ENCODE measurements around the gene TRERF1. TPM values are rescaled to one million over a fixed set of nuclear protein-coding genes. Genes with fewer than 3 reads are reported as not detected.

Gene TRERF1
- total and polyA plus RNA-seq, 2 of the 8 experiments (the other 6 are each of a cell fraction or from before 2014, with no cell fraction given), result 10.8 to 21.5 TPM

- H3K9ac ChIP-seq (replicated peaks in 1 of 4; ENCODE audit: extremely low read depth in 1 of 4, low read depth in 3 of 4, low read length in 3 of 4), result no peak overlapping the region
- H3K56ac ChIP-seq (replicated peaks; ENCODE audit: insufficient read length, low read depth, low read length), result no peak overlapping the region
- H3K4me1 ChIP-seq (replicated peaks in 1 of 4; ENCODE audit: control insufficient read depth in 3 of 4, insufficient read depth in 4 of 4, low read length in 3 of 4), result peaks cover 4 to 17% (median 13%) of the 10 kb centered on the region in 4 experiments; a peak in 5 of 7 replicates
- no peak for FAIRE-seq
- no peak overlapping the region for H2BK5ac ChIP-seq (ENCODE audit: low read depth, low read length)
- H4K8ac ChIP-seq (ENCODE audit: extremely low read depth, insufficient read depth, low read length), result no peak overlapping the region
- no peak overlapping the region for H2AK5ac ChIP-seq (ENCODE audit: low read depth, low read length)
- H3K23me2 ChIP-seq (ENCODE audit: low read depth, low read length), result no peaks in the 10 kb centered on the region
- H4K91ac ChIP-seq (replicated peaks; ENCODE audit: insufficient read length, low read length), result no peak overlapping the region
- no peak overlapping the region for H2BK20ac ChIP-seq (ENCODE audit: low read length)
- no peak overlapping the region for H3K27ac ChIP-seq (ENCODE audit: low read depth, low read length)
- DNase-seq (ENCODE audit: low read depth in 1 of 2, low spot score in 2 of 2), result no peak
- TF ChIP-seq CHD1 (IDR thresholded peaks at IDR 0.05; ENCODE audit: low read depth, low read length) (no peak), USF2 (IDR thresholded peaks at IDR 0.05; ENCODE audit: low read length) (no peak), GTF2F1 (IDR thresholded peaks at IDR 0.05; ENCODE audit: borderline replicate concordance, low read depth, low read length) (no peak), YY1 (IDR thresholded peaks at IDR 0.05; ENCODE audit: low read depth, low read length) (no peak), MAX (IDR thresholded peaks at IDR 0.05) (no peak), SUZ12 (IDR thresholded peaks at IDR 0.05; ENCODE audit: low read length) (no peak), RNF2 (IDR thresholded peaks at IDR 0.05; ENCODE audit: borderline replicate concordance, low read depth, low read length, missing control alignments, poor library complexity, severe bottlenecking) (no peak)
- POLR2A ChIA-PET (ENCODE audit: partially characterized antibody), result interaction anchor here (0.6 to 2.1 kb wide), 3 partner anchors 10 to 55 kb away, joined by 3 to 8 read pairs (median 4); no protein-coding TSS in a partner anchor
- no peak overlapping the region for H3K4me3 ChIP-seq (ENCODE audit: extremely low read depth in 1 of 4, insufficient read depth in 2 of 4, low read depth in 3 of 4, low read length in 4 of 4)
- no peaks in the 10 kb centered on the region for H3K27me3 ChIP-seq (replicated peaks in 1 of 4; ENCODE audit: control insufficient read depth in 3 of 4, extremely low read depth in 1 of 4, insufficient read depth in 3 of 4, low read length in 3 of 4)
- no peak overlapping the region for H2BK120ac ChIP-seq (replicated peaks; ENCODE audit: low read depth, low read length)
- peaks cover 0 to 87% of the 10 kb centered on the region in 2 experiments; a peak in 3 of 4 replicates for H3K79me2 ChIP-seq (ENCODE audit: control insufficient read depth in 1 of 2, insufficient read depth in 2 of 2, low read length in 2 of 2)
- H4K20me1 ChIP-seq (replicated peaks in 1 of 2; ENCODE audit: control insufficient read depth in 1 of 2, insufficient read depth in 2 of 2, low read length in 2 of 2), result peaks cover 0 to 10% of the 10 kb centered on the region in 2 experiments
- no peak overlapping the region for H3K23ac ChIP-seq (ENCODE audit: insufficient read length)
- no peak overlapping the region for H3K14ac ChIP-seq (ENCODE audit: insufficient read length)
- H3K36me3 ChIP-seq (ENCODE audit: control insufficient read depth in 2 of 4, insufficient read depth in 4 of 4, low read length in 3 of 4), result peaks cover 0 to 8% (median 3%) of the 10 kb centered on the region in 4 experiments; a peak in 2 of 8 replicates
- H4K5ac ChIP-seq (ENCODE audit: insufficient read length, low read depth, low read length), result no peak overlapping the region
- CTCF ChIA-PET (ENCODE audit: partially characterized antibody), result interaction anchor here (1.0 to 2.4 kb wide), 8 partner anchors 8 to 37 kb away, joined by 3 to 9 read pairs (median 4); no protein-coding TSS in a partner anchor
- WGBS, 2 experiments (ENCODE audit: extremely low coverage in 1 of 2, insufficient coverage in 1 of 2, insufficient read length in 1 of 2, insufficient replicate concordance in 2 of 2, low coverage in 1 of 2, low lambda C conversion rate in 2 of 2, missing lambda C conversion rate in 1 of 2), result 88% methylated on average over 3 of the region's 3 CpGs; no CpG with 5 or more reads in 1 of the 2 experiments
- H3K9me3 ChIP-seq (ENCODE audit: insufficient read depth in 2 of 2, low read depth in 1 of 2, low read length in 1 of 2), result peaks cover 0 to 5% of the 10 kb centered on the region in 2 experiments; a peak in 1 of 4 replicates
- no peak overlapping the region for H2BK15ac ChIP-seq (ENCODE audit: low read length)
- H3K4me2 ChIP-seq (ENCODE audit: insufficient read depth in 1 of 2, low read depth in 2 of 2, low read length in 2 of 2), result no peak overlapping the region
- H2BK12ac ChIP-seq (ENCODE audit: low read depth, low read length), result no peak overlapping the region
- H2AFZ ChIP-seq (ENCODE audit: low read length), result no peak overlapping the region
- no peak overlapping the region for H3K4ac ChIP-seq (replicated peaks; ENCODE audit: insufficient read length, low read depth, low read length)
- no peak overlapping the region for H3K18ac ChIP-seq (ENCODE audit: extremely low read depth, low read length)
- H3K79me1 ChIP-seq (ENCODE audit: low read depth, low read length), result peaks cover 8% of the 10 kb centered on the region
These were observed 19.8 kb downstream of the TRERF1 start for GRCh38 chr6:42431877-42432276.

Data from H1 (cell line).